GM12891 (cell line): ENCODE data around the gene ACCSL.

ENCODE experiments used
- DNase-seq: peaks from one replicate; pipeline ENCODE4 v3.0.0; 2011; ENCODE audit warnings: low spot score; ENCODE audit not compliant: insufficient read length
- FAIRE-seq: peaks from 2 replicates; lab custom pipeline; 2011; peaks lifted over from hg19 to GRCh38; lab: Jason Lieb, UNC
- PAX5 ChIP-seq: IDR thresholded peaks from 2 replicates; pipeline ENCODE4 v1.6.1; 2011; ENCODE audit warnings: low read length, moderate library complexity, mild to moderate bottlenecking; ENCODE audit not compliant: insufficient read depth, severe bottlenecking
- POLR2A ChIP-seq: IDR thresholded peaks from 2 replicates; pipeline ENCODE4 v1.6.1; 2011; ENCODE audit warnings: low read depth, low read length, control low read depth
- POLR2AphosphoS5 ChIP-seq: IDR thresholded peaks from 2 replicates; pipeline ENCODE4 v1.6.1; 2011; ENCODE audit warnings: low read depth, low read length, control low read depth
- POU2F2 ChIP-seq: IDR thresholded peaks from 2 replicates; pipeline ENCODE4 v1.6.1; 2011; ENCODE audit warnings: low read depth, mild to moderate bottlenecking, control low read depth, low read length, moderate library complexity
- SPI1 ChIP-seq: IDR thresholded peaks from 2 replicates; pipeline ENCODE4 v1.6.1; 2011; ENCODE audit warnings: low read depth, low read length, control low read depth
- TAF1 ChIP-seq: IDR thresholded peaks from 2 replicates; pipeline ENCODE4 v1.6.1; 2011; ENCODE audit warnings: low read depth, low read length, control low read depth

ACCSL gene

GRCh38 chr11:44078794-44079193 is 31.0 kb downstream of the ACCSL start:
- TF ChIP-seq SPI1: no peak
- TF ChIP-seq POLR2AphosphoS5: no peak
- no peak for TF ChIP-seq PAX5
- no peak for TF ChIP-seq POU2F2
- TF ChIP-seq POLR2A: no peak
- no peak for TF ChIP-seq TAF1
- FAIRE-seq: no peak
- DNase-seq: no peak

GRCh38 chr11:44079376-44079775 is 31.6 kb downstream of the ACCSL start:
- DNase-seq (no peak), FAIRE-seq (no peak)
- TF ChIP-seq POLR2AphosphoS5 (no peak), POU2F2 (no peak), PAX5 (no peak), POLR2A (no peak), TAF1 (no peak), SPI1 (no peak)

GRCh38 chr11:44080951-44081350 is 33.2 kb downstream of the ACCSL start:
- no peak for DNase-seq
- TF ChIP-seq POU2F2: no peak
- no peak for TF ChIP-seq TAF1
- no peak for TF ChIP-seq SPI1
- no peak for TF ChIP-seq POLR2AphosphoS5
- no peak for TF ChIP-seq PAX5
- TF ChIP-seq POLR2A: no peak
- FAIRE-seq: no peak

- FAIRE-seq (no peak), DNase-seq (no peak)
- TF ChIP-seq SPI1: no peak
- TF ChIP-seq PAX5: no peak
- TF ChIP-seq POU2F2: no peak
- no peak for TF ChIP-seq POLR2AphosphoS5
- no peak for TF ChIP-seq TAF1
- no peak for TF ChIP-seq POLR2A
Measured at GRCh38 chr11:44082645-44083044, 34.9 kb downstream of the ACCSL start.

GRCh38 chr11:44083433-44083832 is 35.7 kb downstream of the ACCSL start:
- no peak for FAIRE-seq
- DNase-seq: no peak
- TF ChIP-seq POLR2A (no peak), POLR2AphosphoS5 (no peak), PAX5 (no peak)

- DNase-seq (no peak), FAIRE-seq (no peak)
- TF ChIP-seq POLR2AphosphoS5 (no peak), PAX5 (no peak), POU2F2 (no peak), SPI1 (no peak), POLR2A (no peak), TAF1 (no peak)
Measured at GRCh38 chr11:44083906-44084305, 36.1 kb downstream of the ACCSL start.

- no peak for DNase-seq
- TF ChIP-seq POU2F2 (no peak), SPI1 (no peak), PAX5 (no peak), POLR2AphosphoS5 (no peak), POLR2A (no peak), TAF1 (no peak)
- FAIRE-seq: no peak
Measured at GRCh38 chr11:44085330-44085729, 37.5 kb downstream of the ACCSL start.

- no peak for FAIRE-seq
- no peak for DNase-seq
- TF ChIP-seq SPI1: no peak
- TF ChIP-seq POLR2AphosphoS5: no peak
- TF ChIP-seq PAX5: no peak
- no peak for TF ChIP-seq TAF1
- TF ChIP-seq POLR2A: no peak
- no peak for TF ChIP-seq POU2F2
Measured at GRCh38 chr11:44088377-44088776, 40.6 kb downstream of the ACCSL start.

GRCh38 chr11:44088871-44089270 is 41.1 kb downstream of the ACCSL start:
- no peak for DNase-seq
- FAIRE-seq: no peak
- TF ChIP-seq POU2F2: no peak
- TF ChIP-seq TAF1: no peak
- no peak for TF ChIP-seq SPI1
- TF ChIP-seq POLR2AphosphoS5: no peak
- no peak for TF ChIP-seq POLR2A
- no peak for TF ChIP-seq PAX5

- no peak for DNase-seq
- FAIRE-seq: no peak
- TF ChIP-seq PAX5 (no peak), POLR2A (no peak), SPI1 (no peak), POLR2AphosphoS5 (no peak), TAF1 (no peak), POU2F2 (no peak)
Measured at GRCh38 chr11:44090539-44090938, 42.8 kb downstream of the ACCSL start.

- DNase-seq (peak; percentile 30), FAIRE-seq (peak; percentile 91)
- no peak for TF ChIP-seq TAF1
- peak; percentile 17; the same call in 1 of the 2 replicates for TF ChIP-seq POU2F2
Measured at GRCh38 chr11:44094260-44094868, 46.6 kb downstream of the ACCSL start.
